ENCODE results near the gene WDPCP. TPM values are rescaled to one million over a fixed set of nuclear protein-coding genes. Genes with fewer than 3 reads are reported as not detected.
"Not testable (repeated sequence)": the region's sequence is repeated elsewhere in the genome, so short reads cannot be mapped to it uniquely, and the experiment has no call there.

WDPCP gene
- total and polyA plus RNA-seq, 12 donors: 2.7 to 14.6 (median 9.3) TPM

DNA sequence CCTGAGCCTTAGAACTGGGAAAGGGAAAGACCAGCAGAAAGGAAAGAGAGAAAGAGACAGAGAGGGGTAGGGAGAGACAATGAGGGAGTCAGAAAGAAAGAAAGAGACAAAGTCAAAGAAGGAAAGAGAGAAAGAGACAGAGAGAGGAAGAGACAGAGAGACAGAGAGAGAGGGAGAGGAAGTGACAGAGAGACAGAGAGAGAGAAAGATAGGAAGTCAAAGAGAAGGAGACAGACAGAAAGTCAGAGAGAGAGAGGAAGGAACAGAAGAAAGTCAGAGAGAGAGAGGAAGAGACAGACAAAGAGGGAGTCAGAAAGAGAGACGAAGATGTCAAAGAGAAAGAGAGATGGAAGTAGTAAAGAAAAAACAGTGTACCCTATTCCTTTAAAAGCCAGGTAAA, 261.8 kb downstream of the WDPCP start:
- intact Hi-C loops (cut with DNase I): no loop called here
- Histone ChIP-seq H3K36me3 (replicated peaks in 1 of 2) (no peaks in the 10 kb centered on the region), H3K27me3 (no peaks in the 10 kb centered on the region), H3K9me3 (replicated peaks in 1 of 3) (no peaks in the 10 kb centered on the region), H3K27ac (no peak overlapping the region), H3K4me3 (no peak overlapping the region), H3K4me1 (replicated peaks in 1 of 2) (no peaks in the 10 kb centered on the region)
- TF ChIP-seq POLR2A (IDR thresholded peaks at IDR 0.05): no peak
- TF ChIP-seq, protein P1, sequence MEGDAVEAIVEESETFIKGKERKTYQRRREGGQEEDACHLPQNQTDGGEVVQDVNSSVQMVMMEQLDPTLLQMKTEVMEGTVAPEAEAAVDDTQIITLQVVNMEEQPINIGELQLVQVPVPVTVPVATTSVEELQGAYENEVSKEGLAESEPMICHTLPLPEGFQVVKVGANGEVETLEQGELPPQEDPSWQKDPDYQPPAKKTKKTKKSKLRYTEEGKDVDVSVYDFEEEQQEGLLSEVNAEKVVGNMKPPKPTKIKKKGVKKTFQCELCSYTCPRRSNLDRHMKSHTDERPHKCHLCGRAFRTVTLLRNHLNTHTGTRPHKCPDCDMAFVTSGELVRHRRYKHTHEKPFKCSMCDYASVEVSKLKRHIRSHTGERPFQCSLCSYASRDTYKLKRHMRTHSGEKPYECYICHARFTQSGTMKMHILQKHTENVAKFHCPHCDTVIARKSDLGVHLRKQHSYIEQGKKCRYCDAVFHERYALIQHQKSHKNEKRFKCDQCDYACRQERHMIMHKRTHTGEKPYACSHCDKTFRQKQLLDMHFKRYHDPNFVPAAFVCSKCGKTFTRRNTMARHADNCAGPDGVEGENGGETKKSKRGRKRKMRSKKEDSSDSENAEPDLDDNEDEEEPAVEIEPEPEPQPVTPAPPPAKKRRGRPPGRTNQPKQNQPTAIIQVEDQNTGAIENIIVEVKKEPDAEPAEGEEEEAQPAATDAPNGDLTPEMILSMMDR (IDR thresholded peaks at IDR 0.05): no peak
- no peak for DNase-seq
- 79 to 97% (median 85%) methylated on average over 1 of the region's 1 CpG for WGBS, 4 donors

DNA sequence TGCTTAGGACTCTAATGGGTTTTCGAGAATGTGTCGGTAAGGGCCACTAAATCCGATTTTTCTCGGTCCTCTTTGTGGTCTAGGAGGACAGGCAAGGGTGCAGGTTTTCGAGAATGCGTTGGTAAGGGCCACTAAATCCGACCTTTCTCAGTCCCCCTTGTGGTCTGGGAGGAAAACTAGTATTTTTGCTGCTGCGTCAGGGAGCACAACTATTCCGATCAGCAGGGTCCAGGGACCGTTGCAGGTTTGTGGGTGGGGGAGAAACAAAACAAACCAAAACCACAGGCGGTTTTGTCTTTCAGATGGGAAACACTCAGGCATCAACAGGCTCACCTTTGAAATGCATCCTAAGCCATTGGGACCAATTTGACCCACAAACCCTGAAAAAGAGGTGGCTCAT, 264.6 kb downstream of the WDPCP start:
- H3K9me3 ChIP-seq (replicated peaks in 1 of 3); H3K36me3 ChIP-seq (replicated peaks in 1 of 2); DNase-seq; H3K4me3 ChIP-seq; H3K27me3 ChIP-seq; H3K27ac ChIP-seq; H3K4me1 ChIP-seq (replicated peaks in 1 of 2); intact Hi-C loops (cut with DNase I): not testable (repeated sequence)
- 86 to 93% (median 89%) methylated on average over 11 of the region's 11 CpGs for WGBS, 4 donors

DNA sequence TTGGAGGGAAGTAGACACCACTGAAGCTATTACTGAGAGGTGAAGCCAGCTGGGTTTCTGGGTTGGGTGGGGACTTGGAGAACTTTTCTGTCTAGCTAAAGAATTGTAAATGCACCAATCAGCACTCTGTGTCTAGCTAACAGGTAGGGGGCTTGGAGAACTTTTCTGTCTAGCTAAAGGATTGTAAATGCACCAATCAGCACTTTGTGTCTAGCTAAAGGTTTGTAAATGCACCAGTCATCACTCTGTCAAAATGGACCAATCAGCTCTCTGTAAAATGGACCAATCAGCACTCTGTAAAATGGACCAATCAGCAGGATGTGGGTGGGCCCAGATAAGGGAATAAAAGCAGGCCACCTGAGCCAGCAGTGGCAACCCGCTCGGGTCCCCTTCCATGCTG, 266.3 kb downstream of the WDPCP start:
- 92 to 100% (median 97%) methylated on average over 2 of the region's 2 CpGs; no CpG with 5 or more reads in 1 of the 4 donors for WGBS, 4 donors
- H3K27ac ChIP-seq; DNase-seq; H3K27me3 ChIP-seq; H3K9me3 ChIP-seq (replicated peaks in 1 of 3); H3K4me1 ChIP-seq (replicated peaks in 1 of 2); intact Hi-C loops (cut with DNase I); H3K36me3 ChIP-seq (replicated peaks in 1 of 2); H3K4me3 ChIP-seq: not testable (repeated sequence)

DNA sequence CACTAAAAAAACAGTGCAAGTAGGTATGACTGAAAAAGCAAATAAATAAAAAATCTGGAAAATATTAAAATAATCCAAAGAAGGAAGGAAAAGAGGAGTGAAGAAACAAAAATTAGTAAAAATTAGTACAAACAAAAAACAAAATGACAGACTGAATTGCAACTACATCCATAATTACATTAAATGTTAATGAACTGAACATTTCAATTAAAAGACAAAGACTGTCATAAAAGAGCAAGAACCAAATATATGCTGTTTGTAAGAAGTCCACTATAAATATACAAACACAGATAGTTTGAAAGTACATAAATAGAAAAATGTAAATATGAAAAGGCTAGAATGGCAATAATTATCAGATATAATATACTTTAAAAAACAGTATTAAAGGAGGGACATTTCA, 267.6 kb downstream of the WDPCP start:
- no peaks in the 10 kb centered on the region for H3K4me1 ChIP-seq (replicated peaks in 1 of 2)
- intact Hi-C loops (cut with DNase I): no loop called here
- peaks cover 0 to 3% (median 0%) of the 10 kb centered on the region in 3 donors for H3K9me3 ChIP-seq (replicated peaks in 1 of 3)
- no peak overlapping the region for H3K27ac ChIP-seq
- H3K4me3 ChIP-seq: no peak overlapping the region
- no peak for DNase-seq
- TF ChIP-seq, protein P1 (IDR thresholded peaks at IDR 0.05): no peak
- TF ChIP-seq POLR2A (IDR thresholded peaks at IDR 0.05): no peak
- H3K27me3 ChIP-seq: no peaks in the 10 kb centered on the region
- no peaks in the 10 kb centered on the region for H3K36me3 ChIP-seq (replicated peaks in 1 of 2)

DNA sequence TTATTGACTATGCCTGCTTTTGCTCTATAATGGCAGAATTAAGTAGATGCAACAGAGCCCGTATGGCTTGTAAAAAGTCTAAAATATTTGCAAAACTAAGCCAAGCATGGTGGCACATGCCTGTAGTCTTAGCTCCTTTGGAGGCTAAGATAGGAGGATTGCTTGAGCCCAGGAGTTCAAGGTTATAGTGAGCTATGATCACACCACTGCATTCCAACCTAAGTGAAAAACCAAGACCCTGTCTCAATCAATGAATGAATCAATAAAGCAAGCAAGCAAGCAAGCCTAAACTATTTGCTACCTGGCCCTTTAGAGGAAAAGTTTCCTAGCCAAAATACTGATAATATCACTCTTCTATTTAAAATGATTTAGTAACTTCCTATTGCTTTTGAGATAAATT, 277.7 kb downstream of the WDPCP start:
- 94 to 97% (median 95%) methylated on average over 1 of the region's 1 CpG for WGBS, 4 donors

More for the DNA sequence above, 277.7 kb downstream of the WDPCP start:
- no peaks in the 10 kb centered on the region for H3K36me3 ChIP-seq (replicated peaks in 1 of 2)
- H3K27me3 ChIP-seq: no peaks in the 10 kb centered on the region
- intact Hi-C loops (cut with DNase I): no loop called here
- no peaks in the 10 kb centered on the region for H3K4me1 ChIP-seq (replicated peaks in 1 of 2)
- TF ChIP-seq, protein P1 (IDR thresholded peaks at IDR 0.05): no peak
- TF ChIP-seq POLR2A (IDR thresholded peaks at IDR 0.05): no peak
- no peaks in the 10 kb centered on the region for H3K9me3 ChIP-seq (replicated peaks in 1 of 3)
- no peak for DNase-seq
- H3K27ac ChIP-seq: no peak overlapping the region
- no peak overlapping the region for H3K4me3 ChIP-seq
